OCI-LY7 (cell line): ENCODE measurements around the gene EMC7.

Source experiments
- EZH2phosphoT487 ChIP-seq: fragments of 200-600 bp; sonication (generic); IDR thresholded peaks from 2 replicates; pipeline ENCODE4 v1.6.1; 2018; ENCODE audit warnings: low read depth, borderline replicate concordance, mild to moderate bottlenecking, mixed run types, antibody characterized with exemption, low read length, moderate library complexity, mixed read lengths
- TF ChIP-seq, protein P1 (sequence below): fragments of 200-600 bp; sonication (generic); conservative IDR thresholded peaks from 2 replicates; pipeline ENCODE4 v1.5.1; 2014; ENCODE audit warnings: mild to moderate bottlenecking, antibody characterized with exemption, low read length, moderate library complexity, mixed read lengths

DNA sequence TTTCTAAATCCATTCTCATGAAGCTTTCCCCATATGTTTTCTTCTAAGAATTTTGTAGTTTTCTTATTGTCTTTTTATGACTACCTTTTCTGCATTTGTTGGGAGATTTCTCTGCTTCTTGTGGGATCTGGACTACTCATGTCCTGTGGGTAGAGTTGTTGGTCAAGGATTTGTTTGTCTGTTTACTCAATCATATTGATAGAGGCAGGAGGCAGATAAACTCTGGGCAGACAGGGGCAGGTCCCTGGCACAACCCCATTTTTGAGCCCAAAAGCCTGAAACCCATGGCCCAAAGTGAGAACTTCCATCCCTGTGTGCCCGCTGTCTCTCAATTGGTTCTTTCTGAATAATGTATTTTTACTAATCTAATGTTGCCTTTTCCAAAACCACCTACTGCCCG lies 12.6 kb upstream of the EMC7 start:
- TF ChIP-seq, protein P1, sequence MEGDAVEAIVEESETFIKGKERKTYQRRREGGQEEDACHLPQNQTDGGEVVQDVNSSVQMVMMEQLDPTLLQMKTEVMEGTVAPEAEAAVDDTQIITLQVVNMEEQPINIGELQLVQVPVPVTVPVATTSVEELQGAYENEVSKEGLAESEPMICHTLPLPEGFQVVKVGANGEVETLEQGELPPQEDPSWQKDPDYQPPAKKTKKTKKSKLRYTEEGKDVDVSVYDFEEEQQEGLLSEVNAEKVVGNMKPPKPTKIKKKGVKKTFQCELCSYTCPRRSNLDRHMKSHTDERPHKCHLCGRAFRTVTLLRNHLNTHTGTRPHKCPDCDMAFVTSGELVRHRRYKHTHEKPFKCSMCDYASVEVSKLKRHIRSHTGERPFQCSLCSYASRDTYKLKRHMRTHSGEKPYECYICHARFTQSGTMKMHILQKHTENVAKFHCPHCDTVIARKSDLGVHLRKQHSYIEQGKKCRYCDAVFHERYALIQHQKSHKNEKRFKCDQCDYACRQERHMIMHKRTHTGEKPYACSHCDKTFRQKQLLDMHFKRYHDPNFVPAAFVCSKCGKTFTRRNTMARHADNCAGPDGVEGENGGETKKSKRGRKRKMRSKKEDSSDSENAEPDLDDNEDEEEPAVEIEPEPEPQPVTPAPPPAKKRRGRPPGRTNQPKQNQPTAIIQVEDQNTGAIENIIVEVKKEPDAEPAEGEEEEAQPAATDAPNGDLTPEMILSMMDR = no peak
- no peak for TF ChIP-seq EZH2phosphoT487
